HepG2 (cell line): ENCODE data around the gene HTRA2. TPM values are rescaled to one million over a fixed set of nuclear protein-coding genes. Genes with fewer than 3 reads are reported as not detected.

Experiments
- ATF4 ChIP-seq, 2 experiments: fragments of 450-650 bp in 1 of 2; sonication (generic) in 1 of 2; formaldehyde crosslinking; IDR thresholded peaks; 2 replicates each; pipeline versions ENCODE4 v1.5.0 to v1.8.0; 2020 to 2022; ENCODE audit warnings: mild to moderate bottlenecking in 1 of 2, missing genetic modification reagents in 1 of 2
- CC2D1A ChIP-seq: sonication (generic); formaldehyde crosslinking; IDR thresholded peaks from 2 replicates; pipeline ENCODE4 v1.8.1; 2023; ENCODE audit warnings: mild to moderate bottlenecking, missing genetic modification reagents
- EP300 ChIP-seq, 3 experiments: sonication (generic) in 1 of 3; formaldehyde crosslinking in 1 of 3; IDR thresholded peaks; 2 replicates each; pipeline versions ENCODE4 v1.5.1 to v1.6.1; 2011 to 2020; ENCODE audit warnings: low read depth in 2 of 3, low read length in 2 of 3, borderline replicate concordance in 1 of 3, improper control_type of control experiment in 1 of 3, mild to moderate bottlenecking in 1 of 3, missing genetic modification reagents in 1 of 3, moderate library complexity in 1 of 3
- JUN ChIP-seq: sonication (generic); formaldehyde crosslinking; IDR thresholded peaks from 2 replicates; pipeline ENCODE4 v1.4.0; 2020; ENCODE audit warnings: mild to moderate bottlenecking, missing genetic modification reagents
- PAWR ChIP-seq: sonication (generic); formaldehyde crosslinking; IDR thresholded peaks from 2 replicates; pipeline ENCODE4 v1.4.0; 2020; ENCODE audit warnings: missing genetic modification reagents, mild to moderate bottlenecking, borderline replicate concordance
- SNAPC4 ChIP-seq: sonication (generic); formaldehyde crosslinking; IDR thresholded peaks from 2 replicates; pipeline ENCODE4 v1.4.0; 2020; ENCODE audit warnings: mild to moderate bottlenecking, missing genetic modification reagents
- TFE3 ChIP-seq: IDR thresholded peaks from 2 replicates; pipeline ENCODE4 v1.6.1; 2016
- THAP7 ChIP-seq: sonication (generic); formaldehyde crosslinking; IDR thresholded peaks from 2 replicates; pipeline ENCODE4 v1.8.1; 2023; ENCODE audit warnings: mild to moderate bottlenecking, missing genetic modification reagents
- ZBTB2 ChIP-seq: sonication (generic); formaldehyde crosslinking; IDR thresholded peaks from 2 replicates; pipeline ENCODE4 v1.8.0; 2022; ENCODE audit warnings: low read depth, missing genetic modification reagents
- ZBTB38 ChIP-seq: sonication (generic); formaldehyde crosslinking; IDR thresholded peaks from 2 replicates; pipeline ENCODE4 v1.5.1; 2020; ENCODE audit warnings: mild to moderate bottlenecking, missing genetic modification reagents
- ZNF138 ChIP-seq: sonication (generic); formaldehyde crosslinking; IDR thresholded peaks from 2 replicates; pipeline ENCODE4 v1.5.0; 2020; ENCODE audit warnings: mild to moderate bottlenecking, low read depth, missing genetic modification reagents
- ZNF251 ChIP-seq: sonication (generic); formaldehyde crosslinking; IDR thresholded peaks from 2 replicates; pipeline ENCODE4 v1.9.0; 2021; ENCODE audit warnings: mild to moderate bottlenecking, missing genetic modification reagents
- ZNF496 ChIP-seq: sonication (generic); formaldehyde crosslinking; IDR thresholded peaks from 2 replicates; pipeline ENCODE4 v1.8.1; 2023; ENCODE audit warnings: mild to moderate bottlenecking, moderate library complexity, missing genetic modification reagents; ENCODE audit not compliant: insufficient replicate concordance
- ZNF652 ChIP-seq: IDR thresholded peaks from 2 replicates; pipeline ENCODE4 v1.6.1; 2016; ENCODE audit warnings: low read depth, borderline replicate concordance
- ZNF780A ChIP-seq: sonication (generic); formaldehyde crosslinking; IDR thresholded peaks from 2 replicates; pipeline ENCODE4 v1.8.0; 2022; ENCODE audit warnings: mild to moderate bottlenecking, missing genetic modification reagents, moderate library complexity
- ZNF784 ChIP-seq: sonication (generic); formaldehyde crosslinking; IDR thresholded peaks from 2 replicates; pipeline ENCODE4 v1.5.1; 2020; ENCODE audit warnings: missing genetic modification reagents, mild to moderate bottlenecking, borderline replicate concordance
- polyA plus RNA-seq, 8 experiments: library from polyadenylated mRNA; depleted of rRNA in 3 of 8; stranded (reverse) in 7 of 8; unstranded in 1 of 8; fragments of >200 nt; fragmentation: Illumina TruSeq in 4 of 8; extraction: Trizol in 4 of 8; gene quantifications; 2 replicates each; pipeline versions ENCODE4 v1.2.1 to v1.2.3, GENCODE V29; 2011 to 2016; ENCODE audit warnings: low read depth in 4 of 8, missing spikeins in 1 of 8, mixed read lengths in 1 of 8; ENCODE audit not compliant: insufficient read depth in 1 of 8
- total RNA-seq, 5 experiments: library from RNA; depleted of rRNA; stranded (reverse); fragments of >200 nt; fragmentation: Illumina TruSeq; extraction: Trizol; gene quantifications; 2 replicates each; pipeline ENCODE4 v1.2.3, GENCODE V29; 2016; ENCODE audit warnings: low read depth in 1 of 5

The HTRA2 gene
- total and polyA plus RNA-seq, 2 of the 13 experiments (the other 11 are each of a cell fraction or from before 2014, with no cell fraction given) = 47.7 to 50.3 TPM

GRCh38 chr2:74486141-74486540, 43.6 kb upstream of the HTRA2 start (continued):
- TF ChIP-seq ATF4 (CRISPR knock-in tag; IDR thresholded peaks at IDR 0.05) (no peak), THAP7 (CRISPR knock-in tag) (no peak), ZNF784 (no peak), TFE3 (0 out of 2 replicates have a peak, but pooled peaks have one; percentile 15), ZNF138 (no peak), PAWR (CRISPR knock-in tag) (no peak), ZNF780A (no peak; the same call in 1 of the 2 replicates), ZNF652 (CRISPR knock-in tag) (no peak), SNAPC4 (no peak), CC2D1A (no peak), ZBTB38 (CRISPR knock-in tag) (no peak), ZNF251 (no peak), EP300 (IDR thresholded peaks at IDR 0.05; ENCODE audit: low read depth in 2 of 2, low read length in 2 of 2) (peak in 1 of 2 experiments; percentile 73; a peak in 1 of 4 replicates), EP300 (CRISPR knock-in tag; IDR thresholded peaks at IDR 0.05; ENCODE audit: borderline replicate concordance) (peak; percentile 41; the same call in 1 of the 2 replicates), JUN (CRISPR knock-in tag) (no peak), ZNF496 (CRISPR knock-in tag) (no peak), ZBTB2 (CRISPR knock-in tag) (no peak)
